HG02763 (cell line): ENCODE results near the gene GAREM2.

Experiments
- ATAC-seq: cut with Tn5 transposase; IDR thresholded peaks from one replicate; pipeline ENCODE4 v1.9.1; 2021; ENCODE audit warnings: mild to moderate bottlenecking, moderate library complexity; ENCODE audit not compliant: unreplicated experiment

The GAREM2 gene

DNA sequence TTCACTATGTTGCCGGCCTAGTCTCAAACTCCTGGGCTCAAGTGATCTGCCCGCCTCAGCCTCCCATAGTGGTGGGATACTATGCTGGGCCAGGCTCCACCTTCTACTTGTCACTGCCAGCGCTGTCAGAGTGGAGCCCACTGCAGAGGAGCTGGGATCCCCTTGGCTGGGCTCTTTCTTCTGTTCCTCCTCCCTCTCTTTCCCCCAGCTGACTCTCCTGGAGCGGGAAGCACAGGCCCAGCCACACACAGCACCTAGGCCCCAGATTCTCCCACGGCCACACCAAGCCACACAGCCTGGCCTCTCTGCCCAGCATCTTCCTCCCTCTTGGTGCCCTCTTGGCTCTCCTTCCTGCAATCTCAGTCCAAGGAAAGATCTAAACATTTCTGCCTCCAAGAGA, 3.7 kb upstream of the GAREM2 start:
- no peak for ATAC-seq

DNA sequence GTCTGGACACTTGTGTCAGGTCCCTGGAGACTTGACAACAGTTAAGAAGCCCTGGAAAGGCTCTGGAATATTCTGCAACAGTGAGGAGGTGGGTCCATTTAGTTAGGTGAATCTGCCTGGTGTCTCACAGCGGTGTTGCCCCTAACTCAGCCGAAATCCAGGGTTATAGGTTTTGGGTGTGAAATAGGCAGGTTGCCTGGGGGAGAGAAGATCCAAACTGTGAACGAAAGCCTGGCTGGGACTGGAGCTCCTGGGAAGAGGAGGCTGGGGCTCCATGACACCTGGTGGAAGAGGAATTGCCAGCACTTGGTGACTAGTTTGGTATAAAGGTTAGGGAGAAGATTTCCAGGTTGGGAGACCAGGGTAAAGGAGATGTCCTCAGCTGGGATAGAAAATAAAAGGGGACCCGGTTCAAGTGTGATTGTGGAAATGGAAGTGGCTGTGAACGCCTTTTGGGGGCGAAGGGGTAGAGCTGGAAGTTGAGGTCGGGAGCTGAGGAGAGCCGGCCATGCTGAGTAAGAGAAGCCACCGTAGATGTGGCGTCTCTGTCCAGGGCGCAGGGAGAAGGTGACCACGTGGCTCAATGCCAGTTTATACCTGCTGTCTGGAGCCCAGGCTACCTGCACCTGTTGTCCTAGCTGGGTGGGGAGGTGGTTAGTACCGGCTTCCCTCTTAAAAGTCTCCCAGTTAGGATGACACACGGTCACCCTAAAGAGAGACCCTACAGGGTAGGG, 3.0 kb upstream of the GAREM2 start:
- no peak for ATAC-seq

DNA sequence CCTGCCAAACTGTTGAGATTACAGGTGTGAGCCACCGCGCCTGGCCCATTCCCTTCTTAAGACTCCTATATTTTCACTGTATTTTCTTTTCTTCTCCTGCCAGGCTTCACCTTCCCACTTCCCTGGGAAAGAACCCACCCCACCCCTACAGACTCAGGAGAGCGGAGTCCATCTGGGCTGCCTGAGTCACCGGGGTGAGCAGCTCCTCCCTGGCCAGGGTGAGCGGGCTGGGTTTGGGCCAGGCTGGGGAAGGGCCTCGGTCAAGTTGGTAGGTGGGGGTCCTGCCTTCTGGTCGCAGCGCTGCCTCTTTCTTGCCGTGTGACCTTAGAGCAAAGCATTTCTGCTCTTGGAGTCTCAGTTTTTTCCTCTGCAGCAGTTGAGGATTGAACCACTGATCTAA, 2.1 kb upstream of the GAREM2 start:
- no peak for ATAC-seq

DNA sequence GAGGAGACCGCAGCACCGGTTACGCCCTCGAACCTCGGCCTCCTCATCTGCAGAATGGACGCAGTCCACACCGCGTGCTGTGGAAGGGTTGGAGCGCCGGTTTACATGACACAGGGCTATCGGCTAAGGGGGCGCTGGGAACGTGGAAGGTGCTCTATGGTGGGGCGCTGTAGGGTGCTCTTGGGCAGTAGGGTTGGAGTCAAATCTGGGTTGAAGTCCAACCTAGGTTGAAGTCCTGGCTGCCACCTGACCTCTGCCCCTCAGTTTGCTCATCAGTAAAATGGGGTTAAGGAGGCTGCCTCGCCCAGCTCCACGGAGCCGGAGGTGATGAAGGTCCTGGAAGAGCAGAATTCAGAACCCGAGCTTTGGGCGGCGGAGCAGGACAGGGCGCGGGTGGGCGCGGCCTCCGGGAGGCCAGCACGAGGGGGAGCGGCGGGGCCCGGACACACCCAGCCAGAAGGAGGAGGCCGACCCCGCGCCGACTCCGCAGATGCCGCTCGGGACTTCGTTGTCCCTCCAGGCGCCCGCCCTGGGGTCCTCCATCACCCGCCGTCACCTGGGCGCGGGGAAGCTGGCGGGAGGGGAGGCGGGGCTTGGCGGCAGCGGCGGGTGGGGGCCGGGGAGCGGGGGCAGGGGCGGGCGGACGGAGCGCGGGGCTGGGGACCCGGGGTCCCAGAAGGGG, 558 bp upstream of the GAREM2 start:
- no peak for ATAC-seq

DNA sequence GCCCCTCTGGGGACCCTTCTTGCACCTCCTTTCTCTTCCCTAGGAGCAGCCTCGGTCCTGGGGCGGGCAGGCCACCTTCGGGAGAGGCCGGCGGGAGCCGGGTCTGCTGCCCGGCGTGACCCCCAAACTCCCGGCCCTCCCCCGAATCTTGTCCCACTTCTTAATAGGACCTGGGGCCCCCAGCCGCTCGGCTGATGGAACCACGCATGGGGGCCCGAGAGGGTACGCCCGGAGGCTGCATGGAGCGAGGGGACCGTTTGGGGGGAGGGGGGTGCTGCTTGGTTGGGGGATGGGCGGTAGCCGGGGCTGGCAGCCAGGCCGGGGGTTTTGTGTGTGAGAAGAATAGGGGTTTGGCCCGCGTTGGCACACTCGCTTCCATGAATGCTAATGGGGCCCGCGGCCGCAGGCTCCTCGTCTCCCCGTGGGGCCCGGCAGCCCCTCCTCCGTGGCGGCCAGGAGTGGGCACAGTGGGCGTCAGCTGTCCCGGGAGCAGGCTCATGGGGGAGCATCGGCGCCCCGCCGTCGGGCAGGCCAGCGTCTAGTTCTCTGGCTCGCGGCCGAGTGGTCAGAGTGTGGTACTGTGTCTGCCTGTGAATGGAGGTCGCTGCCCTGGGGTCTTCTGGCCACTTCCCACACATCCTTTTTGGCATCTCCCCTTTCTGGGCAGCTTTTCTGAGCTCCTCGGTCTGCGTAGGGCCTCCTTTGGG, 1.0 kb downstream of the GAREM2 start:
- no peak for ATAC-seq

DNA sequence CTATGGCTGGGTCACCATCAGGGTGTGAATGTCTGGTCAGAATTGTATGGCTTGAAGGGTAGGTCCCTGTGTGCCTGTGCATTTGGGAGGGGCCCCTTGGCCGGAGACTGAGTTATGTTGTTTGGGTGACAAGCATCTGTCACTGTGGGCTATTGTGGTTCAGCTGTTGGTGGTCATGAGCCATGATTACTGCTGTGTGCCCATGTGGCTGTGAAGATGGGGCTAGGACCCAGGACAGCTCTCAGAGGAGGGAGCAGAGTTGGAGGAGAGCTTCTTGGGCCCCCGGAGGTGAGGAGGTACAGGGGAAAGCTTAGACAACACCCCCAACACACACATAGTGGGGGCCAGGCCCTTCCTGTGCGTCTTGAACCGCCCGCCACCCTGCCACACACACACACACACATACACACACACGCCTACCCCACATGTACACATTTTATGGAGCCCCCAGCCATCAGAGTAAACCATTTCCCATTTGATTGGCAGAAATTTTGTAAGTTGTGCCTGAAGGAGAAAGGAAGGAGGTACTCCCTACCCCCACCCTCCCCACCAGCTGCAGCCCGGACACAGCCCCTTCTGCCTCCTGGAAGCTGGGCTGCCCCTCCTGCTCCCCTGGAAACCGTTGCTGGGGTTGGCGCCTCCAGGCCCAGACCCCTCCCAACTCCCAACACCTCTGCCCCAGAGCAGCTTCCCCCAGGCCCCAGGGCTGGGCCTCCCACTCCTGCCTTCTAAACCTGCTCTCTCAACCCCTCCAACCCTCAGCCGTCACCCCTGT, 2.0 kb downstream of the GAREM2 start:
- no peak for ATAC-seq

DNA sequence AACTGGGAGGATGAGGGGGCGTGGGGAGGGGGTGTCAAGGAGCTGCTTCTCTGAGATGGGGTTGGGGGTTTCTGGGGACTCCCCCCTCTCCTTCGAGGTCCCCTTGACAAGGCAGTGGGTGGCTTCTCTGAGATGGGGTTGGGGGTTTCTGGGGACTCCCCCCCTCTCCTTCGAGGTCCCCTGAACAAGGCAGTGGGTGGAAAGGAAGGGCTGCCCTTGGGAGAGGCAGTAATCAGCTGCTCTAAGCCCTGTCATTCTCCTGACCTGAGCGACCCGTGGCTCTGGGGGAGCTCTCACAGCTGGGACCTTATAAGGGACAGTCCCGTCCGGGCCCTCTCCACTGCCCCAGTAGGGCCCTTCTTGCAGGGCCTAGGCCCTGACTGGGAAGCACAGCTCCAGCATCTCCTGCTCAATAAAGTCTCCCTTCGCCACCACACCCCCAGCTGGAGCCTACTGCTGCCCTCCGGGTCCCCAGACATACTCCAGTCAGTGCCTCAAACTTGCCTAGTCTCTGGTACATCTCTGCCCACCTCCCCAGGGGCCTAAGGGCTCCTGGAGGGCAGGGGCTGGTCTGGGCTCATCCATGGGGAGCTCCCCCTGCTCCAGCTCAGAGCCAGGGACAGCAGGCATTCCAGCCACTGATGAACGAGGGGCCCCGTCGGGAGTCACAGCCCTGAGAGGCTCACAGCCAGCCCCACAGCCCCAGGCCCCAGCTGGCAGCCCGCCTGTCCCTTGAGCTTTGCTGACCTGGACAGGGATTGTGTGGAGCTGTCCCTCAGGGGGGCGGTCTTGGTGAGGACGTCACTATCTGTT, 2.8 kb downstream of the GAREM2 start:
- no peak for ATAC-seq

DNA sequence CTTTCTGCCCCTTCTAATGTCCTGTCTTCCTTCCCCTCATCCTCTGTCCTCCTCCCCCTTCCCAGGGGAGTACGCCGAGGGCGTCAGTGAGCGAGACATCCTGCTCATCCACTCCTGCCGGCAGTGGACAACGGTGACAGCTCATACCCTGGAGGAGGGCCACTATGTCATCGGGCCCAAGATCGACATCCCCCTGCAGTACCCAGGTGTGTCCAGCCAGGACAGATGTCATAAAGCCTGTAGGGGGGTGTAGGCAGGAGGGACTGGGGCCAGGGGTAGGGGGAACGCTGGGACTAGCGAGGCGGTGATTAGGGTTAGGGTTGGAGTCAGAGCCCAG, 3.4 kb downstream of the GAREM2 start:
- no peak for ATAC-seq

DNA sequence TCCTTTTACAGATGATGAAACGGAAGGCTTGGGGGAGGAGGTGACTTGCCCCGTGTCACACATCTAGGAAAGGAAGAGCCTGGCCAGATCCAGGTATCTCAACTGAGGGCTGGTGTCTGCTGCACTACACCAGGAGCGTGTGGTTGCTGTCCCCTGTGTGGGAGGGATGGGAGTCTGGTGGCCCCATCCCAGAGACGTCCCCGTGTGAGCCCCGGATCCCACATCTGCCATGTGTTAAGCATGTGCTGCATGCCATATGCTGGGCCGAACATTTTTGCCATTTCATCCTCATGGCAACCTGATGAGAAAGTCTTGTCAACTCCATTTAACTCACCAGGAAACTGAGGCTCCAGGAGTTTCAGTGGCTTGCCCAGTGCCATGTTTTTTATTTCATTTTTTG, 4.2 kb downstream of the GAREM2 start:
- ATAC-seq = no peak

DNA sequence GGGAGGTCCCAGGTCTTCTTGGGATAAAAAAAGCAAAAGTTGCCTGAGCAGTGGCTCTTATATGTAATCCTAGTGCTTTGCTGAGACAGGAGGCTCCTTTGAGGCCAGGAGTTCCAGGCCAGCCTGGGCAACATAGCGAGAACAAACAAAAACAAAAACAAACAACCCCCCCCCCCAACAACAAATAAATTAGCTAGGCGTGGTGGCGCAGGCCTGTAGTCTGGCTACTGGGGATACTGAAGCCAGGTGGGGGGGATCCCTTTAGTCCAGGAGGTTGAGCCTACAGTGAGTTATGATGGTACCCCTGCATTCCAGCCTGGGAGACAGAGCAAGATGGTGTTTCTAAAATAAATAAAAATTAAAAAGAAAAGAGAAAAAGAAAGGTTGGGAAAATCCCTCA, 5.4 kb downstream of the GAREM2 start:
- ATAC-seq = no peak

DNA sequence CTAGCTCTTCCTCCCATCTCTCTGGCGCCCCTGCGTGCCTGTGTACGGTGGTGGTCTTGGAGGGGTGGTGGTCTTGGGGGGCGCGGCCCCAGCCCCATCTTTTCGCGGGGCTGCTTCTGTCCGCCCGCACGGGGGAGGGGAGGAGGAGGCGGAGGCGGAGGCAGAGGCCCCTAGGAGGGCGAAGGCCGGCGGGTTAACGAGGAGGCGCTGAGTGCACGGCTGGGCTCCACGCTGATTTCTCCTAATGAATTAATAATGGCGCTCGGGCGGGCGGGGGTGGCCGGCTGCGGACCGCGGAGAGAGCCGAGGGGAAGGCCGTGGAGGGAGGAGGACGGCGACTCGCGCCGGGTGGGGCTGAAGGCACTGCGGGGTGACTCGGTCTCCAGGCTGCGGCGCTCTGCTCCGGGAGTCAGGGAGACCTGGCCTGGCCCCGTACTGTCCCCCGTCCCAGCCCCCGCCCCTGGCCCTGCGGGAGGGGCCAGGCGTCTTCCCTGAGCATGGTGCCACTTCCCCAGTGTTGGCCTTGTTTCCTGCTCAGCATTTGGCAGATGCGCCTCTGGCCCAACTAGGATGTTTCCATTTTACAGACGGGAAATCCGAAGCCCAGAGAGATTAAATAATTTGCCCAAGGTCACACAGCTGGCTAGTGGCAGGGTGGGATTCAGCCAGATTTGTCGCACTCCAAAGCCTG, 6.0 kb downstream of the GAREM2 start:
- ATAC-seq = no peak

DNA sequence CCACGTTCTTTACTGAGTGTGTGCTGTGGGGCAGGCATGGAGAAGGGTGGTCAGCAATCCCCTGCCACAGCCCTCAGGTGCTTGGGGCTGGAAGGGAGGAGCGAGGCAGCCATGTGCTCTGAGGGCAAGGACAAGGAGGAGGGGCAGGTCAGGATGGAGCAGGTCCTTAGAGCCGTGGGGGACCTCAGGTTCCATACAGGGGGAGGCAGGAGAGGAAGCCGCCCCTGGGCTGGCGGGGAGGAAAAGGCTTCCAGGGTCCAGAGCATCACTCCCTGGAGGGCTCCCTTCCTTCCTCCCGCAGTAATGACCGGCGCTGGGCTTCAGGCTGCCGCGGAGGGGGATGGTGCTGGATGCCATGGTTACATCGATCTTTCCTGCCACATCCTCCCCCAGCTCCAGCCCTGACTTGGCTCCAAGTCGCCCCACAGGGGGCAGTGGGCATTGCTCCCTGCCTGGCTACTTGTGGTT, 6.6 kb downstream of the GAREM2 start:
- no peak for ATAC-seq

DNA sequence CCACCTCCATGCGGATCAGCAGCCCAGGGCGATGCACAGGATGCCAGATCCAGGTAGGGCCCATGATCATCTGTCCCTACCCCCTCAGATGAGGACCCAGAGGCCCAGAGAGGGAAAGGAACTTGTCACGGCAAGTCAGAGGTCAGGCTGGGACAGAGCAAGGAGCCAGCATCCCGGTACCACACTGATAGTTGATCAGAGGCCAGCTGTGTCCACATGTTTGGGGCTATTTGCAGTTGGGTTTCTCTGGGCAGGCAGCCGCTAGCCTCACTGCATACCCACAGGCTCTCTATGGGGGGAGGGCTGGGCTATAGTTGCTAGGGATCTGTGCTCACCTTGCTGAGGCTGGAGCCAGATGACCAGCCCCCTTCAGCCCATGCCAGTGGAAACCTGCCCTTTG, 9.6 kb downstream of the GAREM2 start:
- no peak for ATAC-seq

DNA sequence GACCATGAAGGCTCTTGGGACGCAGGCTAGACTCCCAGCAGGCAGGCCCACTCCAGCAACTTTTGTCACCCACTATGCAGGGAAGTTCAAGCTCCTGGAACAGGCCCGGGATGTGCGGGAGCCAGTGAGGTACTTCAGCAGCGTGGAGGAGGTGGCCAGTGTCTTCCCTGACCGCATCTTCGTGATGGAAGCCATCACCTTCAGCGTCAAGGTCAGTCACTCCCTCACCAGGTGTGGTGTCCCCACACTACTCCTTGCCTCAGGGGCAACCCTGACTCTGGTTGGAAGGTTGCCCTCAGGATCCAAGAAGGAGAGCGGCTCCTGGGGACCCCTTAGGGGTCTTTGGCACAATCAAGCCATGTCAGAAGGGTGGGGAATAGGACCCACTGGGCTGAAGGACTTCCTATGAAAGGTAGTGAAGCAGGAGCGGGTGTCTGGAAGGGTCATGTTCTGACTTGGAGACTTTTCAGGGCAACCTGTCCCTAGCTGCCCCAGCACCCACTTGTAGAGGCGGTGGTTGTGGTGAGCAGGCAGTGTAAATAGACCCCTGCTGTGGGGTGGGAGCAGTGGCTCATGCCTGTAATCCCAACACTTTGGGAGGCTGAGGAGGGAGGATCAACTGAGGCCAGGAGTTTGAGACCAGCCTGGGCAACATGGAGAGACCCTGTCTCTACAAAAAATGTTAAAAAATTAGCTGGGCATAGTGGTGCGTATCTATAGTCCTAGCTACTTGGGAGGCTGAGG, 10.2 kb downstream of the GAREM2 start:
- ATAC-seq = no peak

DNA sequence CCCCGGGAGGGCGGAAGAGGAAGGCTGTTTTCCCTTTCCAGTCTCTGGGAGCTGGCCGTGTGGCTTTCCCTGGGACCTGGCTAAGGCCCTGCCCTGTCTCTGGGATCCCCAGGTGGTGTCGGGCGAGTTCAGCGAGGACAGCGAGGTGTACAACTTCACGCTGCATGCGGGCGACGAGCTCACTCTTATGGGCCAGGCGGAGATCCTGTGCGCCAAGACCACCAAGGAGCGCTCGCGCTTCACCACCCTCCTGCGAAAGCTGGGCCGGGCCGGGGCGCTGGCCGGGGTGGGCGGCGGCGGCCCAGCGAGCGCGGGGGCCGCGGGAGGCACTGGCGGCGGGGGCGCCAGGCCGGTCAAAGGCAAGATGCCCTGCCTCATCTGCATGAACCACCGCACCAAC, 11.2 kb downstream of the GAREM2 start:
- ATAC-seq = no peak

DNA sequence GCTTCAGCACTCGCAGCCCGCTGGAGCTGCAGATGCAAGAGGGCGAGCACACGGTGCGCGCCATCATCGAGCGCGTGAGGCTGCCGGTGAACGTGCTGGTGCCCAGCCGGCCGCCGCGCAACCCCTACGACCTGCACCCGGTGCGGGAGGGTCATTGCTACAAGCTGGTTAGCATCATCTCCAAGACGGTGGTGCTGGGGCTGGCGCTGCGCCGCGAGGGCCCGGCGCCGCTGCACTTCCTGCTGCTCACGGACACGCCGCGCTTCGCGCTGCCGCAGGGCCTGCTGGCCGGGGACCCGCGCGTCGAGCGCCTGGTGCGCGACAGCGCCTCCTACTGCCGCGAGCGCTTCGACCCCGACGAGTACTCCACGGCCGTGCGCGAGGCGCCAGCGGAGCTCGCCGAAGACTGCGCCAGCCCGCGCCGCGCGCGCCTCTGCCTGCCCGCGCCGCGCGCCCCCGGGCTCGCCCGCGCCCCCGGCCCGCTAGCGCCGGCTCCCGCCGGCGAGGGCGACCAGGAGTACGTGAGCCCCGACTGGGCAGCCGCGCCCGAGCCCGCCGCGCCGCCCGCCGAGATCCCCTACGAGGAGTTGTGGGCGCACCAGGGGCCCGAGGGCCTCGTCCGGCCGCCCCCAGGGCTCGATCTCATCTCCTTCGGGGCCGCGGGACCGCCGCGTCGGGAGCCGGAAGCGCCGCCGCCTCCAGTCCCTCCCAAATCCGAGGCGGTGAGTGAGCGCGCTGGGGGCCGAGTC, 11.8 kb downstream of the GAREM2 start:
- peak; percentile 63 for ATAC-seq

DNA sequence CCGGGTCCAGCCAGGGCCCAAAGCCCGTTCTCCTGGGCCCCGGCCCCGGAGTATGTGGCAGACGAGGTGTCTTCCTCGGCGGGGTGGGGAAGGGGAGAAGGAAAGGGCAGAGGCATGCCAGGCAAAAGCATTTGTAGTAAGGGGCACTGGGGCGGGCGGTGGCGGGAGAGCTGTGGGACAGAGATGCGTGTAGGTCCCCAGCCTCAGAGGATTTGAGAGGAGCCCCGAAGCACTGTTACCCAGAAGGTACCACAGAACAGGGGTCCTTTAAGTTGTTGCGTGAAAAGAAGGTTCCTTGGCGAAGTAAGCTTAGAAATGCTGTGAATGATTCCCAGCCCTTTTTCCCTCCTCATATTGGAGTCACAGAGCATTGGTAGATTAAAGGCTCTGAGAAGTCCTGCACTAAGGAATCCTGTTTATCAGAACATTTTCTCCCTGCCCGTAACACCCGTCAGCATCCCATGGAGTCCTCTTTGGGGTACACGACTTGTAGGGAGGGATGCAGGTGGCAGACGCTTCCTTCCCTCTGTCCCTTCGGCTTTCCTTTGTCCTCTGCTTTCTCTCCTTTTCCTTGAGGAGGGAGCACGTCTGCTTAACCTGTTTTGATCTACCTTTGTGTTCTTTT, 12.5 kb downstream of the GAREM2 start:
- no peak for ATAC-seq
